ENCODE measurements around the gene SVBP. TPM values are rescaled to one million over a fixed set of nuclear protein-coding genes. Genes with fewer than 3 reads are reported as not detected.

Gene SVBP
- total and polyA plus RNA-seq, 7 donors: 11.7 to 58.2 (median 18.4) TPM

DNA sequence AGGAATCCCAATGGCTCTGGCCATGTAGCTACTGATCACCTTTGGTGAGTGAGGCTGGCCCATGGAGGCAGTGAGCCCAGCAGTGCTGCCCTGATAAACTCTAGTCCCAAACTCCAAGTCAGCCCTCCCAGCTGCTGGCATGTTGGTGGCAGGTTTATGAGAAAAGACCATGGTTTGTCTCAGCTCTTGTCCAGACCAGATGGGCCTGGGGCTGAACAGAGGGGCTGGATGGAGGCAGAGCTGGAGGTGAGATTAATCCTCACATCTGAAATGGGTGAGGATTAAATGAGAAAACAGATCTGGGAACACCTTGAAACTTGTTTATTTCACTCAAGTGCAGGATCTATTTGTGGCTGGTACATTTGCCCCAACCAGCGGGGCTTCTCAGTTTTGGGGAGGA is 29.2 kb downstream of the SVBP start:
- no peak overlapping the region for H3K4me3 ChIP-seq
- ATAC-seq (no peak), DNase-seq (no peak)
- H3K27ac ChIP-seq: no peak overlapping the region
- TF ChIP-seq, protein P1, sequence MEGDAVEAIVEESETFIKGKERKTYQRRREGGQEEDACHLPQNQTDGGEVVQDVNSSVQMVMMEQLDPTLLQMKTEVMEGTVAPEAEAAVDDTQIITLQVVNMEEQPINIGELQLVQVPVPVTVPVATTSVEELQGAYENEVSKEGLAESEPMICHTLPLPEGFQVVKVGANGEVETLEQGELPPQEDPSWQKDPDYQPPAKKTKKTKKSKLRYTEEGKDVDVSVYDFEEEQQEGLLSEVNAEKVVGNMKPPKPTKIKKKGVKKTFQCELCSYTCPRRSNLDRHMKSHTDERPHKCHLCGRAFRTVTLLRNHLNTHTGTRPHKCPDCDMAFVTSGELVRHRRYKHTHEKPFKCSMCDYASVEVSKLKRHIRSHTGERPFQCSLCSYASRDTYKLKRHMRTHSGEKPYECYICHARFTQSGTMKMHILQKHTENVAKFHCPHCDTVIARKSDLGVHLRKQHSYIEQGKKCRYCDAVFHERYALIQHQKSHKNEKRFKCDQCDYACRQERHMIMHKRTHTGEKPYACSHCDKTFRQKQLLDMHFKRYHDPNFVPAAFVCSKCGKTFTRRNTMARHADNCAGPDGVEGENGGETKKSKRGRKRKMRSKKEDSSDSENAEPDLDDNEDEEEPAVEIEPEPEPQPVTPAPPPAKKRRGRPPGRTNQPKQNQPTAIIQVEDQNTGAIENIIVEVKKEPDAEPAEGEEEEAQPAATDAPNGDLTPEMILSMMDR (IDR thresholded peaks at IDR 0.05): no peak
- H3K9me3 ChIP-seq: no peaks in the 10 kb centered on the region
- peaks cover 0 to 11% (median 2%) of the 10 kb centered on the region in 3 donors for H3K27me3 ChIP-seq (ENCODE audit: insufficient read depth in 3 of 3, low read length in 2 of 3)
- H3K36me3 ChIP-seq (ENCODE audit: insufficient read depth in 1 of 2, low read depth in 1 of 2): peaks cover 0 to under 1% of the 10 kb centered on the region in 2 donors
- WGBS, 3 donors: 94 to 100% (median 100%) methylated on average over 1 of the region's 1 CpG
- no peaks in the 10 kb centered on the region for H3K4me1 ChIP-seq
- intact Hi-C loops (cut with DNase I): no loop called here

DNA sequence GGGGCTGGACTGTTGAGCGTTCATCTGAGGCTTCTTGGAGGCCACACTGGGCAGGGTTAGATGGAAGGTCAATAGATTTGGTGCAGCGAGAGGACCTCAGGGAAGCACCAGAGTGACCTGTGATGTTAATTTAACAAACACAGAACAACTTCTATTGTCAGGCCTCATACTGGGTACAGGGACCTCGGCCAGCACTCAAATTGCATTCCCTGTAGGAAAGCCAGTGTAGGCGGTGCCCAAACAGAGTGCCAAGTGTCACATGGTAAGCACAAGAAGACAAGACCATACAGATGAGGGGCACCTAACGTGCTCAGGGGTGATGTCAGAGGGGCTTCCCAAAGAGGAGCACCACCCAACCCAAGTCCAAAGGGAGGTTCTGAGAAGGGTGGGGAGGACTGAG is 31.1 kb downstream of the SVBP start:
- intact Hi-C loops (cut with DNase I): no loop called here
- Histone ChIP-seq H3K4me1 (no peaks in the 10 kb centered on the region), H3K27ac (no peak overlapping the region), H3K4me3 (no peak overlapping the region), H3K9me3 (no peaks in the 10 kb centered on the region), H3K36me3 (ENCODE audit: insufficient read depth in 1 of 2, low read depth in 1 of 2) (peaks cover 2 to 19% of the 10 kb centered on the region in 2 donors), H3K27me3 (ENCODE audit: insufficient read depth in 3 of 3, low read length in 2 of 3) (peaks cover 0 to 11% (median 2%) of the 10 kb centered on the region in 3 donors)
- DNase-seq (no peak), ATAC-seq (peak in 1 of 4 donors; percentile 43)
- WGBS, 3 donors: 49 to 70% (median 57%) methylated on average over 5 of the region's 5 CpGs
- TF ChIP-seq, protein P1 (IDR thresholded peaks at IDR 0.05): no peak

DNA sequence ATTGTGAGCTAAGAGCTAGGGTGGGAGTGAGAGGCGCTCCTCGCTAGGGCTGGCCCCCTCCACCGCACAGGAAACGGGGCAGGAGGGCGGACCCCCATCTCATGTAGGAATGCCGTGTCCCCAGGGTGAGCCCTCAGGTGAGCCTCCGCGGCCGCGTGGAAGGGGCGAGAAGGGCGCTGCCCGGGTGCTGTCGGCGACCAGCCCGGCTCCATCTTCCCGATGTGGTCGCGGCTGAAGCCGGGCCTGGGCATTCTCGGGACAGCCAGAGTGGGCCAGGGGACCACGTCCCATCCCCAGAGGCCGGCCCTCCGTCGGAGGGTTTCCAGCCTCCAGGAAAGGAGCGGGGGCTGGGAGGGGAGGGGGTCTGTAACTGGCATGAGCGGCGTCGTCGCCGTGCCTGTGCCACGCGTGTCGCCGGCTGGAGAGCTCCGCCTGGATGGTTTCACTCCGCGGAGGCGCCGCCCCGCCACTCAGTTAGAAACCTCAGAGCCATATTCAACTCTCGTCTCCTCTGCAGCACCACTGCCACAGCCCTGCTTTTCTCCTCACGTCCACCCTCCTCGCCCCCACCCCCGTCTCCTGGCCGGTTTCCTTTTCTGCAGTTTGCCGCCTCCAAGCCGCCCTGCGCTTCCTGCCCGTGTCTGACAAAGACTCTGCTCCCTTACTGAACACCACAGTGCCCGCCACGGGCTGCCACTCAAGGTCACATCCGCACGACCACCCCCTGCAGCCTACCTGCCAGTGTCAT is 32.1 kb downstream of the SVBP start, which contains the start of gene TMEM269:
Gene TMEM269 (plus strand): TSS at position 46 of the 748 bp plus-strand sequence. CDS start 4,903 bp downstream, outside the sequence.
- H3K4me3 ChIP-seq: peak within 1 kb of the TSS; percentile 61
- peaks cover 0 to 11% (median 2%) of the 10 kb centered on the region in 3 donors for H3K27me3 ChIP-seq (ENCODE audit: insufficient read depth in 3 of 3, low read length in 2 of 3)
- TF ChIP-seq, protein P1 (IDR thresholded peaks at IDR 0.05): no peak
- H3K27ac ChIP-seq: no peak within 1 kb of the TSS
- peaks cover 2 to 28% of the 10 kb centered on the region in 2 donors for H3K36me3 ChIP-seq (ENCODE audit: insufficient read depth in 1 of 2, low read depth in 1 of 2)
- DNase-seq (peak in 1 of 2 donors; percentile 23), ATAC-seq (peak; percentile 24 to 56 (median 46))
- H3K4me1 ChIP-seq: no peaks in the 10 kb centered on the region
- WGBS, 3 donors: 6 to 11% (median 7%) methylated on average over 53 to 54 of the region's 54 CpGs
- intact Hi-C loops (cut with DNase I): no loop called here
- H3K9me3 ChIP-seq: no peaks in the 10 kb centered on the region

GRCh38 chr1:42784547-42784945 is 32.7 kb downstream of the SVBP start:
- no peaks in the 10 kb centered on the region for H3K4me1 ChIP-seq
- H3K36me3 ChIP-seq (ENCODE audit: insufficient read depth in 1 of 2, low read depth in 1 of 2): peaks cover 2 to 34% of the 10 kb centered on the region in 2 donors
- no peak overlapping the region for H3K27ac ChIP-seq
- intact Hi-C loops (cut with DNase I): no loop called here
- no peak for DNase-seq
- H3K27me3 ChIP-seq (ENCODE audit: insufficient read depth in 3 of 3, low read length in 2 of 3): peaks cover 0 to 11% (median 2%) of the 10 kb centered on the region in 3 donors
- peak in 2 of 4 donors; percentile 22 to 31 for ATAC-seq
- no peaks in the 10 kb centered on the region for H3K9me3 ChIP-seq
- TF ChIP-seq, protein P1 (IDR thresholded peaks at IDR 0.05): no peak
- peak overlapping the region; percentile 61 for H3K4me3 ChIP-seq
- WGBS, 3 donors: 87 to 88% (median 88%) methylated on average over 18 of the region's 18 CpGs
